HG03432 (cell line): ENCODE data around the gene BPIFA2.
"Not testable (repeated sequence)": the region's sequence is repeated elsewhere in the genome, so short reads cannot be mapped to it uniquely, and the experiment has no call there.

Experiments used
- ATAC-seq: cut with Tn5 transposase; IDR thresholded peaks from one replicate; pipeline ENCODE4 v1.9.1; 2021; ENCODE audit warnings: mild to moderate bottlenecking, moderate library complexity; ENCODE audit not compliant: unreplicated experiment

Gene BPIFA2

DNA sequence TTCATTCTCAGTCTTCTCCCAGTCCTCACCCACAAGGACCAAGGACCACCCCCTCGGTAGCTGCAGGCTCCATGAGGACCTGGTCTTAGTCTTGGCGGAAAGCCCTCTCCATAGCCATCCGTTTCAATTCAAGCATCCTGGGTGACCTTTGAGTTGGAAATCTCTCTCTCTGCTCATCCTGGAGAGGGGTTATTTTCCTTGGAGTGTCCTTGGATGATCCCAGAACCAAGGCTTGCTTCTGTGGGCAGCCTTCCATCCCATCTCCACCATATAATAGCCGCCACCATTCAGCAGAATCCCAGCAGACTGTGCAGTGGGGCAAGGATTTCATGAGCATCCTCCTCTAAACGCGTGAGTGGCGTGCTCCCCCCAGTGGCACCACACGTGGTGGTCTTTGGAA, at the start of gene BPIFA2:
Gene BPIFA2, plus strand, starts transcription at position 301 of the 400 bp plus-strand sequence. CDS start 987 bp downstream, outside the sequence.
- ATAC-seq: no peak

DNA sequence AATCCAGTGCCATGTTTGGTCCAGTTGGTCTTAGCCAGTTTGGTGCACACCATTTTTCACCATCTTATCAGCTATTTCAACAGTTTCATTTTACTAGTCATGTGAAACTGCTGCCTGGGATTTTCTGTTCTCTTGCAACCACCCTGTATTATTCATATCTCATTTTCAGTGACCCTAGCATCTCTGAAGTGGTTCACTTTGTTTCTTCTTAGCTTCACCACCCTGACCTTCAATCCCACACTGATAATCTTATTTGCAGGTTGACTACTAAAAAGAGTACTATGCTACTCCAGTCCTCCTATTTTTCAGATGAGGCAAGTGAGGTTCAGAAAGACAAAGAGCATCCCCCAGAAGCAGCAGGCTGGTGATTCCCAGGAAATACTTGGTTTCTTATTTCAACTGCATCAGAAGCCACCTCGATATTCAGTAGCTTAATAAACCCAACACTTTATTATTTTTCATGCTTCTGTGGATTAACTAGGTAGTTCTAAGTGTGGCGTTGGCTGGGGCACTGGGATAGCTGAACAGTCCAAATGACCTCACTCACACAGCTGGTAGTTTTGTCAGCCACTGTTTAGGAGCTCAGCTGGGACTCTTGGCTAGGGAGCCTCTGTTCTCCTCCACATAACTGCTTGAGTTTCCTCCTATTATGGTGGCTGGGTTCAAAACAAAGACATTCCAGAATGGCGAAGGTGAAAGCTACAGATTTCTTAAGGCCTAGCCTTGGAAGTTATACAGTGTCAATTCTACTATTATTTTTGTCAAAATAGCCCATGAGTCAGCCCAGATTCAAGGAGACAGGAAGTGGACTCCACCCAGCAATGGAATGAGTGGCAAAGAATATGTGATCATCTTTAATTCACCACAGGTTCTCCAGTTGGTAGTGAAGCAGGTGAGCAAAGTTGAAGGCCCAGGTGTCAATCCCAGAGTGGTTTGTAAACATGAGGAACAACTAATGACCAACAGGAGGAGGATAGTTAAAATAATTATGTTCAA, 47.9 kb upstream of the BPIFA2 start:
- ATAC-seq: no peak

DNA sequence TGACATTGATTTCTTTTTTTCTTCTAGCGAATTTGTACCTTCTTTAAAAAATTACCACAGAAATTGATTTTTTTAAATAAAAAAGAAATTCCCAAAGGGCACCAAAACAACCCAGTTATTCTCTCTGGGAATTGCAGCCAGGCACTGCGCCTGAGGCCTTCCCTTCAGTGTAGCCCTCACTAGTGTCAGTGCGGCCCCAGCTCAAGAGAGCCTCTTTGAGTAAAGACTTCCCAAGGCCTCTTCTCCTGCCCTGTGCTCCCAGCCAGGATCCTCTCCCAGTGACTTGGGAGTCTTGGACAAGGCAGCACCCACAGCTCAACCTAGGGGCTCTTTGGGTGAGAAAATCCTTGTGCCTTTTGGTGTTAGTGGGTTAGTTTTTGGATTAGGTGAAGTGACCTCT, 47.0 kb upstream of the BPIFA2 start:
- no peak for ATAC-seq

DNA sequence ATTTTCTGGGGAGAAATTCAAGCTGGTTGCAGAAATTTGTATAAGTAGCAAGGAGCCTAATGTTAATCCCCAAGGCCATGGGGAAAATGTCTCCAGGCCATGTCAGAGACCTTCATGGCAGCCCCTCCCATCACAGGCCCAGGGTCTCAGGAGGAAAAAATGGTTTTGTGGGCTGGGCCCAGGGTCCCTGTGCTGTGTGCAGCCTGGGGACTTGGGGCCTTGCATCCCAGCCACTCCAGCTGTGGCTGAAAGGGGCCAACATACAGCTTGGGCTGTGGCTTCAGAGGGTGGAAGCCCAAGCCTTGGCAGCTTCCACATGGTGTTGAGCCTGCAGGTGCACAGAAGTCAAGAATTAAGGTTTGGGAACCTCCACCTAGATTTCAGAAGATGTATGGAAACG, 45.7 kb upstream of the BPIFA2 start:
- not testable (repeated sequence) for ATAC-seq

GRCh38 chr20:33124261-33124660, 43.7 kb upstream of the BPIFA2 start:
- no peak for ATAC-seq

GRCh38 chr20:33124994-33125393, 43.0 kb upstream of the BPIFA2 start:
- no peak for ATAC-seq

DNA sequence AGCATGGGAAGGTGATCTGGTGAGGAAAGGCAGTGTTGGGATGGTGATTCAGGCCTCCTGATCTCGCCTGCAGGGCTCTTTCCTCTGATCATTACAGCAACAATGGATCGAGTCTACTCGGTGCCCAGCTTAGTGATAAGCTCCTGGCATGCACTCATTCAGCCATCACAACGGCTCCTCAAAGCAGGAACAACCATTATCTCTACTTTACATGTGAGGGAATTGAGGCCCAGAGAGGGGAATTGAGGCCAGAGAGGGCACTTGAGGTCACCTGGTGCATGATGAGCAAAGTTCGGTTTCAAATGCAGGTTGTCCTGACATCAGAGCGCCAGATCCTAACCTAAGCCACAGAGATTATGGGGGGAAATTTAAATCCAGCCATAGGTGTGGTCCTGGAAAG, 42.0 kb upstream of the BPIFA2 start:
- no peak for ATAC-seq

- ATAC-seq: no peak
Measured at GRCh38 chr20:33127422-33128097, 40.4 kb upstream of the BPIFA2 start.

DNA sequence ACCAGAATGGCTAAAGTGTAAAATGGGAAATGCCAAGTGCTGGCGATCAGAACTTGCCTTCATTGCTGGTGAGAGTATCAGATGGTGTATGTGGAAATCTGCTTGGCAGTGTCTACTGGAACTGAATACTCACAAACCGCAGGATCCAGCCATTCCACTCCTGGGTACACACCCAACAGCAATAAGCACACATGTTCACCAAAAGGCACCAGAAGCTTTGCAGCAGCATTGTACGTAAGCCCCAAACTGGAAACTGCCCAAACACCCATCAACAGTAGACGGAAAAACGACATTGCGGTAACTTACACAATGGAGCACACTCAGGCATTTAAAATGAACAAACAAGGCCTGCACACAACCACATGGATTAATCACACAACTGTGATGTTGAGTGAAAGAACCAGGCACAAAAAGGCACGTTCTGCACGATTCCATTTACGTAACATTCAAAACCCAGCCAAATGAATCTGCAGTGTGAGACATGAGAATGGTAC, 37.3 kb upstream of the BPIFA2 start:
- ATAC-seq: no peak

DNA sequence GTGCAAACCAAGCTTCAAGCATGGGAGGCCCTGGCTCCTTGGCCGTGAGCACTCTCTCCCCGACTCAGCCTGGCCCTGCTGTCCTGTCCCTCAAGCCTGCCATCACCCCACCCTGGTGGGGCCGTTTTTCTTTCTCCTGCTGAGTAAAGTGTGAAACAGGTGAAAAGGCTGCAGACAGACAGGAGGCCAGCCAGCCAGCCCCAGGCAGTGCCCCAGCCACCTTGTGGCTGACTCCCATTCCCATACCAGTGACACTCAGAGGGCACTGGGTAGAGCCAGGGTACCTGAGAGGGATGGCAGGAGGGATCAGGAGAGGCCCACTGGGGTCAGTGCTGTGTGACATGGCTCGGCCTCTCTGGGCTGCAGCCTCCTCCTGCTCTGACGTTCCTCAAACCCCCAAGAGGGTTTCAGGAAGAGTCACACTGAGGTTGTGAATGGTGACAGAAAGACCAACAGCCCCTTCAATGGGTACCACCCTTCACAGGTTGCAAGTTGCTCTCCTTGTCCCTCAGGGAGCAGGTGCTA, 35.9 kb upstream of the BPIFA2 start:
- no peak for ATAC-seq

- ATAC-seq: no peak
Measured at GRCh38 chr20:33132513-33133372, 35.2 kb upstream of the BPIFA2 start.

GRCh38 chr20:33133373-33133941, 34.5 kb upstream of the BPIFA2 start:
- no peak for ATAC-seq

DNA sequence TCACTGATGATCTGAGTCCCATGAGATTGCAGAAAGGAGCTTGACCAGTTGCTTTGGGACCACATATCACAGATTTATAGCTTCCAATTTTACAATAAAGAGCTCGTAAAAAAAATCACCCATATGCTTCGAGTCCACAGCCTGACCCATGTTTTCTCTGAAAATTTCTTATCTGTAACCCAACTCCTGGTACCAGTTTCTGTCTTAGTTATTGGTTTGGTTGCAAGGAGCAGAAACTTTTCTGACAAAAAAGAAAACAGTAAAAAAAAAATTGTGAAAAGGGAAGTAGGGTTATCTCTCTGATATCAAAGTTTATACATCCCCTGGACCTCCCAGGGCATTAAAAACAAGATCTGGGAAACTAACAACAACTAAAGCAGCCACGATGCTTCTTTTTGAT, 30.8 kb upstream of the BPIFA2 start:
- no peak for ATAC-seq

- no peak for ATAC-seq
Measured at GRCh38 chr20:33139467-33139866, 28.5 kb upstream of the BPIFA2 start.

- no peak for ATAC-seq
Measured at GRCh38 chr20:33145521-33145920, 22.4 kb upstream of the BPIFA2 start.

DNA sequence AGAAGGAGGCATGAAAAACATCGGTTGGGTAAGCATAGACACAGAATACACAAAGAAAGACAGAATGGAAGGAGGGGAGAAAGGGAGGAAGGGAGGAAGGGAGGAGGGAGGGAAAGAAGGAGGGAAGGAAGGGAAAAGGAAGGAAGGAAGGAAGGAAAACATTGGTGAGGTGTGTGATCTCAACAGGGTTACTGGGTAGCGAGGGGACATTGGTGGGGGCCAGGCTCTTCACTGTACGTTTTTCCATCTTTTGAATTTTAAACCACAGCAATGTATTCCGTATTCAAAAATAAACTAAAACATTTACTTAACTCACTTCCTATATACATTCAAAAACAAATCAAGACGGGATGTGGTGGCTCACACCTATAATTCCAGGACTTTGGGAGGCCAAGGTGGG, 20.7 kb upstream of the BPIFA2 start:
- no peak for ATAC-seq

DNA sequence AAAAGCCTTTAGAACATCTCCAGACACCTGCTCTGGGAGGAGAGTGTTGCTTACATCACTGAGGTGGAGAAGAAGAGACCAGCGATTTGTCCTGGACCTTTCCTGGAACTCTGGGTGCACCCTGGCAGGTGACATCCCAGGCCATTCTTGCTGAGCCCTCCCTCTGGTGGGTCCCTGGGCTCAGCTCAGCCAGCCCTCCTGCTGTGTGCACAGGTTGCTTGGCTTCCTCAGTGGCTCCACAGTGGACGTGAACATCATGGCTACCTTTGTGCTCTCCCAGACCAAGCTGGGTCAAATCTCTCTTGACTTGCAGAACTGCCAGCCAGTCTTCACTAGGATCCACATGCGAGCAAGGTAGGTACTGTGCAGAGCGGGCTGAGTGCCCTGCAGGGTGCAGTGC, 19.9 kb upstream of the BPIFA2 start:
- ATAC-seq: no peak

GRCh38 chr20:33154252-33154651, 13.7 kb upstream of the BPIFA2 start:
- ATAC-seq: no peak

- no peak for ATAC-seq
Measured at GRCh38 chr20:33158637-33159385, 9.1 kb upstream of the BPIFA2 start.

DNA sequence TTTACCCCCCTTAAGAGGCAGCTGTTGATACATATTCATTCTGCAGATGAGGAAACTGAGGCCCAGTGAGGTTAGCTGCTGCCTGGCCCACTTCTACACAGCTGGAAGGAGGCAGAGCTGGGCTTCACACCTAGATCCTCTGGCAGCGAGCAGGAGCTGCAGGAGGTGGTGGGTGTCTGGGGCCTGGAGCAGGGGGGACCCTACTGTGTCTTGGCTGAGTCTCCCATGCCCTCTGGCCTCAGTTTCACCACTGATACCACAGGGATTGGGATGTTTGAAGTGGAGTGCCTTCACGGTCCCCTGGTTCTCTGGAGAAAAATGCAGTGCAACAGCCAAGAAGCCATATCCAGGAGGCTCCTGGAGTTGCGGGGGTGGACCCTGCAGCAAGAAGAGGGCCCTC, 8.2 kb upstream of the BPIFA2 start:
- ATAC-seq: no peak
